Liver (tissue), 9 donors: ENCODE results near the gene ST8SIA3. TPM values are rescaled to one million over a fixed set of nuclear protein-coding genes. Genes with fewer than 3 reads are reported as not detected.

Experiments used
- DNase-seq: peaks from one replicate; pipeline ENCODE4 v3.0.0-alpha.2; 2017; ENCODE audit warnings: low spot score
- H3K27ac ChIP-seq, 2 donors: one replicate each; pipeline ENCODE4 v1.7.0; 2013; ENCODE audit warnings: inconsistent platforms in 2 of 2, low read length in 2 of 2, control low read depth in 1 of 2, low read depth in 1 of 2, mild to moderate bottlenecking in 1 of 2
- H3K27me3 ChIP-seq, 4 donors: one replicate each; pipeline versions ENCODE4 v1.6.1 to v1.7.0; 2013; ENCODE audit warnings: low read length in 3 of 4, inconsistent platforms in 1 of 4, mild to moderate bottlenecking in 1 of 4, moderate library complexity in 1 of 4; ENCODE audit not compliant: control insufficient read depth in 4 of 4, insufficient read depth in 4 of 4
- H3K36me3 ChIP-seq, 4 donors: one replicate each; pipeline versions ENCODE4 v1.6.1 to v1.7.0; 2013; ENCODE audit warnings: low read length in 3 of 4, mild to moderate bottlenecking in 3 of 4, low read depth in 1 of 4, moderate library complexity in 1 of 4; ENCODE audit not compliant: control insufficient read depth in 4 of 4, insufficient read depth in 3 of 4
- H3K4me1 ChIP-seq, 4 donors: one replicate each; pipeline versions ENCODE4 v1.6.1 to v1.7.0; 2013; ENCODE audit warnings: low read length in 3 of 4, mild to moderate bottlenecking in 3 of 4, moderate library complexity in 1 of 4; ENCODE audit not compliant: control insufficient read depth in 4 of 4, insufficient read depth in 4 of 4
- H3K4me3 ChIP-seq, 3 donors: one replicate each; pipeline versions ENCODE4 v1.6.1 to v1.7.0; 2013; ENCODE audit warnings: low read length in 3 of 3, control low read depth in 1 of 3, low read depth in 1 of 3, mild to moderate bottlenecking in 1 of 3
- H3K9ac ChIP-seq, 2 donors: one replicate each; pipeline ENCODE4 v1.7.0; 2013; ENCODE audit warnings: low read length in 2 of 2, mild to moderate bottlenecking in 2 of 2, moderate library complexity in 2 of 2, control low read depth in 1 of 2, low read depth in 1 of 2
- H3K9me3 ChIP-seq, 4 donors: one replicate each; pipeline versions ENCODE4 v1.6.1 to v1.7.0; 2013; ENCODE audit warnings: low read length in 3 of 4; ENCODE audit not compliant: control insufficient read depth in 4 of 4
- FOXA1 ChIP-seq: IDR thresholded peaks from 2 replicates; pipeline ENCODE4 v1.6.1; 2016; ENCODE audit warnings: antibody characterized with exemption
- FOXA2 ChIP-seq: IDR thresholded peaks from 2 replicates; pipeline ENCODE4 v1.6.1; 2016; ENCODE audit warnings: antibody characterized with exemption
- HNF4A ChIP-seq, 2 donors: conservative IDR thresholded peaks; 2 replicates each; pipeline ENCODE4 v1.6.1; 2016; ENCODE audit warnings: antibody characterized with exemption in 2 of 2, mild to moderate bottlenecking in 2 of 2
- JUND ChIP-seq, 2 donors: IDR thresholded peaks; 2 replicates each; pipeline ENCODE4 v1.6.1; 2016; ENCODE audit warnings: antibody characterized with exemption in 2 of 2
- RAD21 ChIP-seq, 2 donors: IDR thresholded peaks; 2 replicates each; pipeline ENCODE4 v1.6.1; 2016; ENCODE audit warnings: antibody characterized with exemption in 2 of 2, mild to moderate bottlenecking in 2 of 2
- RXRA ChIP-seq, 2 donors: IDR thresholded peaks; 2 replicates each; pipeline ENCODE4 v1.6.1; 2017 to 2018; ENCODE audit warnings: antibody characterized with exemption in 2 of 2, mild to moderate bottlenecking in 1 of 2
- SP1 ChIP-seq: IDR thresholded peaks from 2 replicates; pipeline ENCODE4 v1.6.1; 2018; ENCODE audit warnings: antibody characterized with exemption, mild to moderate bottlenecking
- TAF1 ChIP-seq: conservative IDR thresholded peaks from 2 replicates; pipeline ENCODE4 v1.6.1; 2016; ENCODE audit warnings: antibody characterized with exemption, mild to moderate bottlenecking
- YY1 ChIP-seq: IDR thresholded peaks from 2 replicates; pipeline ENCODE4 v1.6.1; 2016; ENCODE audit warnings: antibody characterized with exemption, mild to moderate bottlenecking
- WGBS: extraction: QIAGEN DNeasy Blood & Tissue Kit; methylation state at CpG from one replicate; pipeline ENCODE4 v1.1.7; 2013; 5-methylcytosine and 5-hydroxymethylcytosine counted together
- polyA plus RNA-seq, 2 donors: library from polyadenylated mRNA; stranded (reverse) in 1 of 2; unstranded in 1 of 2; fragments of 200-250 nt in 1 of 2; fragments of >200 nt in 1 of 2; fragmentation: Nextera tagmentation in 1 of 2; extraction: Ambion mirVana in 1 of 2; gene quantifications; one replicate each; pipeline versions ENCODE4 v1.2.1 to v1.2.3, GENCODE V29; 2013 to 2015
- total RNA-seq, 2 donors: library from RNA; depleted of rRNA; stranded (reverse); fragments of >200 nt; gene quantifications; one replicate each; pipeline ENCODE4 v1.2.3, GENCODE V29; 2014
- TF ChIP-seq, protein P1 (sequence below): IDR thresholded peaks from 2 replicates; pipeline ENCODE4 v1.6.1; 2016; ENCODE audit warnings: antibody characterized with exemption, mild to moderate bottlenecking
- TF ChIP-seq, protein P2 (sequence below): fragments of 150-350 bp; IDR thresholded peaks from 2 replicates; pipeline ENCODE4 v1.5.1; 2017; ENCODE audit warnings: improper control_type of control experiment, low read depth, low read length; ENCODE audit not compliant: missing input control
- TF ChIP-seq, protein P3 (sequence below): IDR thresholded peaks from 2 replicates; pipeline ENCODE4 v1.6.1; 2016; ENCODE audit warnings: antibody characterized with exemption
- TF ChIP-seq, protein P4 (sequence below): IDR thresholded peaks from 2 replicates; pipeline ENCODE4 v1.6.1; 2016; ENCODE audit warnings: antibody characterized with exemption
- TF ChIP-seq, protein P5 (sequence below): IDR thresholded peaks from 2 replicates; pipeline ENCODE4 v1.6.1; 2016; ENCODE audit warnings: antibody characterized with exemption
- donor health status: healthy.
- donor health status: healthy.
- donor health status: healthy.
- donor health status: healthy.
- donor health status: healthy.

Gene ST8SIA3
- total and polyA plus RNA-seq, 4 donors: under 0.01 to 3.0 (median 0.32) TPM

DNA sequence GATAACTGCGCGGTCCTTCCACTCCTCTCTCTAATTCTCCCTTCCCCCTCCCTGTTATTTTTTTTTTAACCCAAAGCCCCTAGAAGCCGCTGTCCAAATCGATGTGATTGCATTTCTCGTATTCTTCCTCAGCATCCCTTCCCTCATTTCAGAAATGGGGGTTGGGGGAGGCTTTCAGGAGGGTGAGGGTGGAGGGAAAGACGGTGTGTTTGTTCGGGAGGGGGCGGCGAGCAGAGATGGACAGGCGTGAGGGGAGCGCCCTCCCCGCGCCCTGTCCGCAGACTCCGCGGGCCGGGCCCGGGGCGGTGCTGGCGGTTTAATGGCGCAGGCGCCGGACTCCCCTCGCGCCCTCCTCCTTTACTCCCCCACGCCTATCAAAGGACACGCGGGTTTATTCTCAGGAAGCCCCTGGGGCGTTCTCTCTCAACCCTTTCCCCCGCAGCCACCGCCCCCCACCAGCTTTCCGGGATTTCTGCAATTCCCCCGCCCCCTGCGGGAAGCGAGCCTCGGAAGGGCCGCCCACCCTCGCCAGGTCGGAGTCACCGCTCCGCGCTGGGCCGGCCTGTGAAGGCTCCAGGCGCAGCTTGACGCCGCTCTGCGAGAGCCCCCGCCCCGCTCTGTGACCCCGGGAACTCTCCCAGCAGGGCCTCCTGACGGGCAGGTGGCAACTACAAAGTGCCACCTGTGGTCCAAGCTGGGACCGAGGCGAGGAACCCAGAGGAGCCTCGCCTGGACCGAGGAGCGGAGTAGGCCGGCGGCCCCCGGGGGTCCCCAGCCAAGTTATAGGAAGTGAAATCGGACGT is 981 bp downstream of the ST8SIA3 start:
- Histone ChIP-seq H3K36me3 (no peaks in the 10 kb centered on the region), H3K4me3 (peak overlapping the region in 2 of 3 donors; percentile 37 to 48), H3K9me3 (no peaks in the 10 kb centered on the region), H3K27me3 (peaks cover 0 to 2% (median 0%) of the 10 kb centered on the region in 4 donors), H3K4me1 (peaks cover 4 to 18% (median 11%) of the 10 kb centered on the region in 4 donors), H3K27ac (no peak overlapping the region), H3K9ac (no peak overlapping the region)
- no peak for DNase-seq
- WGBS: 9% methylated on average over 61 of the region's 61 CpGs
- TF ChIP-seq, protein P1, sequence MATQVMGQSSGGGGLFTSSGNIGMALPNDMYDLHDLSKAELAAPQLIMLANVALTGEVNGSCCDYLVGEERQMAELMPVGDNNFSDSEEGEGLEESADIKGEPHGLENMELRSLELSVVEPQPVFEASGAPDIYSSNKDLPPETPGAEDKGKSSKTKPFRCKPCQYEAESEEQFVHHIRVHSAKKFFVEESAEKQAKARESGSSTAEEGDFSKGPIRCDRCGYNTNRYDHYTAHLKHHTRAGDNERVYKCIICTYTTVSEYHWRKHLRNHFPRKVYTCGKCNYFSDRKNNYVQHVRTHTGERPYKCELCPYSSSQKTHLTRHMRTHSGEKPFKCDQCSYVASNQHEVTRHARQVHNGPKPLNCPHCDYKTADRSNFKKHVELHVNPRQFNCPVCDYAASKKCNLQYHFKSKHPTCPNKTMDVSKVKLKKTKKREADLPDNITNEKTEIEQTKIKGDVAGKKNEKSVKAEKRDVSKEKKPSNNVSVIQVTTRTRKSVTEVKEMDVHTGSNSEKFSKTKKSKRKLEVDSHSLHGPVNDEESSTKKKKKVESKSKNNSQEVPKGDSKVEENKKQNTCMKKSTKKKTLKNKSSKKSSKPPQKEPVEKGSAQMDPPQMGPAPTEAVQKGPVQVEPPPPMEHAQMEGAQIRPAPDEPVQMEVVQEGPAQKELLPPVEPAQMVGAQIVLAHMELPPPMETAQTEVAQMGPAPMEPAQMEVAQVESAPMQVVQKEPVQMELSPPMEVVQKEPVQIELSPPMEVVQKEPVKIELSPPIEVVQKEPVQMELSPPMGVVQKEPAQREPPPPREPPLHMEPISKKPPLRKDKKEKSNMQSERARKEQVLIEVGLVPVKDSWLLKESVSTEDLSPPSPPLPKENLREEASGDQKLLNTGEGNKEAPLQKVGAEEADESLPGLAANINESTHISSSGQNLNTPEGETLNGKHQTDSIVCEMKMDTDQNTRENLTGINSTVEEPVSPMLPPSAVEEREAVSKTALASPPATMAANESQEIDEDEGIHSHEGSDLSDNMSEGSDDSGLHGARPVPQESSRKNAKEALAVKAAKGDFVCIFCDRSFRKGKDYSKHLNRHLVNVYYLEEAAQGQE: no peak
- TF ChIP-seq FOXA1 (no peak), TAF1 (no peak), FOXA2 (no peak)
- TF ChIP-seq, protein P2, sequence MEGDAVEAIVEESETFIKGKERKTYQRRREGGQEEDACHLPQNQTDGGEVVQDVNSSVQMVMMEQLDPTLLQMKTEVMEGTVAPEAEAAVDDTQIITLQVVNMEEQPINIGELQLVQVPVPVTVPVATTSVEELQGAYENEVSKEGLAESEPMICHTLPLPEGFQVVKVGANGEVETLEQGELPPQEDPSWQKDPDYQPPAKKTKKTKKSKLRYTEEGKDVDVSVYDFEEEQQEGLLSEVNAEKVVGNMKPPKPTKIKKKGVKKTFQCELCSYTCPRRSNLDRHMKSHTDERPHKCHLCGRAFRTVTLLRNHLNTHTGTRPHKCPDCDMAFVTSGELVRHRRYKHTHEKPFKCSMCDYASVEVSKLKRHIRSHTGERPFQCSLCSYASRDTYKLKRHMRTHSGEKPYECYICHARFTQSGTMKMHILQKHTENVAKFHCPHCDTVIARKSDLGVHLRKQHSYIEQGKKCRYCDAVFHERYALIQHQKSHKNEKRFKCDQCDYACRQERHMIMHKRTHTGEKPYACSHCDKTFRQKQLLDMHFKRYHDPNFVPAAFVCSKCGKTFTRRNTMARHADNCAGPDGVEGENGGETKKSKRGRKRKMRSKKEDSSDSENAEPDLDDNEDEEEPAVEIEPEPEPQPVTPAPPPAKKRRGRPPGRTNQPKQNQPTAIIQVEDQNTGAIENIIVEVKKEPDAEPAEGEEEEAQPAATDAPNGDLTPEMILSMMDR: no peak
- TF ChIP-seq, protein P3, sequence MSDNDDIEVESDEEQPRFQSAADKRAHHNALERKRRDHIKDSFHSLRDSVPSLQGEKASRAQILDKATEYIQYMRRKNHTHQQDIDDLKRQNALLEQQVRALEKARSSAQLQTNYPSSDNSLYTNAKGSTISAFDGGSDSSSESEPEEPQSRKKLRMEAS: no peak

DNA sequence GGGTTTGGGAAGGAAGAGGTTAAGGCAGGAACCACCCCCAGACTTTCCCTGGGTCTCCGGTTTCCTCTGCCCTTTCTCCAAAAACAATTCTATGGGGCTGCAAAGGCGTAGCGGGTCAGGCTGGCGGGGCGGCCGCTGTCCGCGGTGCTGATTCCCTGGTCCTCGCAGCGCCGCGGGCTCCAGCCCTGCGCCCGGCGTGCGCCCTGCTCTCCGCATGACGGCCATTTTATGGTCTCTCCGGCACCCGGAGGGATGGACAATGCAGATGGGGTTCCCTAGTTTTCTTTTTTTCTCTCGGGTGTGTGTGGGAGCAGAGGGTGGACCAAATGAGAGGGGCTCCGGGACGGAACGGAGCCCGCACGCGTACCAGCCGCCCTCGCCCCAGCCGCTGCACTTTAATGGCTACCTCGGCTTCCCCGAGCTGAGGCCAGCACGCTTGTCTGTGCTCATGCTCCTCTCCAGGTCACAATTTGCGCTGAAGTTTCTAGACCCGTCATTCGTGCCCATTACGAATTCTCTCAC is 1.6 kb downstream of the ST8SIA3 start:
- no peaks in the 10 kb centered on the region for H3K9me3 ChIP-seq
- TF ChIP-seq TAF1: no peak
- TF ChIP-seq RXRA (IDR thresholded peaks at IDR 0.05): no peak
- TF ChIP-seq, protein P4, sequence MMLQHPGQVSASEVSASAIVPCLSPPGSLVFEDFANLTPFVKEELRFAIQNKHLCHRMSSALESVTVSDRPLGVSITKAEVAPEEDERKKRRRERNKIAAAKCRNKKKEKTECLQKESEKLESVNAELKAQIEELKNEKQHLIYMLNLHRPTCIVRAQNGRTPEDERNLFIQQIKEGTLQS: no peak
- TF ChIP-seq, protein P1: peak; percentile 100
- no peak for TF ChIP-seq SP1
- TF ChIP-seq JUND (IDR thresholded peaks at IDR 0.05): no peak
- TF ChIP-seq FOXA1: no peak
- TF ChIP-seq HNF4A (conservative IDR thresholded peaks at IDR 0.05): no peak
- TF ChIP-seq YY1: peak; percentile 78
- TF ChIP-seq, protein P2: no peak
- TF ChIP-seq, protein P5, sequence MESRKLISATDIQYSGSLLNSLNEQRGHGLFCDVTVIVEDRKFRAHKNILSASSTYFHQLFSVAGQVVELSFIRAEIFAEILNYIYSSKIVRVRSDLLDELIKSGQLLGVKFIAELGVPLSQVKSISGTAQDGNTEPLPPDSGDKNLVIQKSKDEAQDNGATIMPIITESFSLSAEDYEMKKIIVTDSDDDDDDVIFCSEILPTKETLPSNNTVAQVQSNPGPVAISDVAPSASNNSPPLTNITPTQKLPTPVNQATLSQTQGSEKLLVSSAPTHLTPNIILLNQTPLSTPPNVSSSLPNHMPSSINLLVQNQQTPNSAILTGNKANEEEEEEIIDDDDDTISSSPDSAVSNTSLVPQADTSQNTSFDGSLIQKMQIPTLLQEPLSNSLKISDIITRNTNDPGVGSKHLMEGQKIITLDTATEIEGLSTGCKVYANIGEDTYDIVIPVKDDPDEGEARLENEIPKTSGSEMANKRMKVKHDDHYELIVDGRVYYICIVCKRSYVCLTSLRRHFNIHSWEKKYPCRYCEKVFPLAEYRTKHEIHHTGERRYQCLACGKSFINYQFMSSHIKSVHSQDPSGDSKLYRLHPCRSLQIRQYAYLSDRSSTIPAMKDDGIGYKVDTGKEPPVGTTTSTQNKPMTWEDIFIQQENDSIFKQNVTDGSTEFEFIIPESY: no peak
- TF ChIP-seq RAD21 (IDR thresholded peaks at IDR 0.05): peak; percentile 40 to 60
- no peak overlapping the region for H3K9ac ChIP-seq
- H3K36me3 ChIP-seq: no peaks in the 10 kb centered on the region
- H3K27me3 ChIP-seq: peaks cover 0 to 2% (median 0%) of the 10 kb centered on the region in 4 donors
- peak overlapping the region in 2 of 3 donors; percentile 37 to 48 for H3K4me3 ChIP-seq
- DNase-seq: peak; percentile 67
- WGBS: 17% methylated on average over 37 of the region's 37 CpGs
- peaks cover 4 to 18% (median 11%) of the 10 kb centered on the region in 4 donors for H3K4me1 ChIP-seq
- H3K27ac ChIP-seq: no peak overlapping the region
